LHCN-M2 (cell line): ENCODE results near the gene FYB1. TPM values are rescaled to one million over a fixed set of nuclear protein-coding genes. Genes with fewer than 3 reads are reported as not detected.
"Not testable (repeated sequence)": the region's sequence is repeated elsewhere in the genome, so short reads cannot be mapped to it uniquely, and the experiment has no call there.

Experiments used
- DNase-seq: peaks from one replicate; pipeline ENCODE4 v3.0.0-alpha.2; 2012; ENCODE audit warnings: low read depth
- total RNA-seq: library from RNA; depleted of rRNA; stranded (reverse); fragments of >200 nt; gene quantifications from 2 replicates; pipeline ENCODE4 v1.2.3, GENCODE V29; 2014

FYB1 gene
- total RNA-seq, 1 experiment from 2014 or later: not detected

- no peak for DNase-seq
Observed at GRCh38 chr5:39226558-39226957, 7.2 kb upstream of the FYB1 start.

- DNase-seq: no peak
Observed at GRCh38 chr5:39226100-39226451, 6.7 kb upstream of the FYB1 start.

GRCh38 chr5:39225405-39226099, 6.2 kb upstream of the FYB1 start:
- no peak for DNase-seq

- peak; percentile 58 for DNase-seq
Observed at GRCh38 chr5:39224196-39224761, 4.9 kb upstream of the FYB1 start.

GRCh38 chr5:39223565-39224156, 4.3 kb upstream of the FYB1 start:
- DNase-seq: no peak

- DNase-seq: not testable (repeated sequence)
Observed at GRCh38 chr5:39221671-39222070, 2.3 kb upstream of the FYB1 start.

GRCh38 chr5:39220280-39221030, 1.1 kb upstream of the FYB1 start:
- no peak for DNase-seq

GRCh38 chr5:39218482-39219402, 621 bp downstream of the FYB1 start:
- peak; percentile 17 for DNase-seq

GRCh38 chr5:39217365-39218281, 1.7 kb downstream of the FYB1 start:
- peak; percentile 73 for DNase-seq

GRCh38 chr5:39216631-39217030, 2.7 kb downstream of the FYB1 start:
- DNase-seq: no peak

- DNase-seq: no peak
Observed at GRCh38 chr5:39215857-39216256, 3.5 kb downstream of the FYB1 start.

- no peak for DNase-seq
Observed at GRCh38 chr5:39214912-39215709, 4.3 kb downstream of the FYB1 start.

- no peak for DNase-seq
Observed at GRCh38 chr5:39213447-39214207, 5.7 kb downstream of the FYB1 start.

- no peak for DNase-seq
Observed at GRCh38 chr5:39211773-39212172, 7.6 kb downstream of the FYB1 start.

GRCh38 chr5:39209924-39210323, 9.4 kb downstream of the FYB1 start:
- no peak for DNase-seq

- DNase-seq: no peak
Observed at GRCh38 chr5:39208471-39208870, 10.9 kb downstream of the FYB1 start.

- no peak for DNase-seq
Observed at GRCh38 chr5:39207345-39208045, 11.9 kb downstream of the FYB1 start.
